ENCODE data around the gene LRRC42.
"Not testable (repeated sequence)": the region's sequence is repeated elsewhere in the genome, so short reads cannot be mapped to it uniquely, and the experiment has no call there.

LRRC42 gene

GRCh38 chr1:53971718-53972117 is 25.6 kb downstream of the LRRC42 start:
- DNase-seq: no peak

- DNase-seq: no peak
Observed at GRCh38 chr1:53975861-53976260, 29.7 kb downstream of the LRRC42 start.

GRCh38 chr1:53979712-53980450 is 33.7 kb downstream of the LRRC42 start:
- DNase-seq: no peak

GRCh38 chr1:53981220-53981619 is 35.1 kb downstream of the LRRC42 start:
- DNase-seq: no peak

- no peak for DNase-seq
Observed at GRCh38 chr1:53982034-53982762, 36.0 kb downstream of the LRRC42 start.

GRCh38 chr1:53982763-53983104 is 36.6 kb downstream of the LRRC42 start:
- DNase-seq: no peak

- DNase-seq: no peak
Observed at GRCh38 chr1:53984726-53985125, 38.6 kb downstream of the LRRC42 start.

GRCh38 chr1:53986458-53986857 is 40.3 kb downstream of the LRRC42 start:
- no peak for DNase-seq

GRCh38 chr1:53987880-53988279 is 41.7 kb downstream of the LRRC42 start:
- no peak for DNase-seq

- no peak for DNase-seq
Observed at GRCh38 chr1:53992085-53992874, 46.1 kb downstream of the LRRC42 start.

- DNase-seq: not testable (repeated sequence)
Observed at GRCh38 chr1:53994516-53994915, 48.4 kb downstream of the LRRC42 start.

GRCh38 chr1:53995683-53996082 is 49.5 kb downstream of the LRRC42 start:
- DNase-seq: no peak

- no peak for DNase-seq
Observed at GRCh38 chr1:53998223-53998622, 52.1 kb downstream of the LRRC42 start.

- DNase-seq: no peak
Observed at GRCh38 chr1:53999920-54000319, 53.8 kb downstream of the LRRC42 start.

GRCh38 chr1:54001591-54001990 is 55.4 kb downstream of the LRRC42 start:
- DNase-seq: no peak

- no peak for DNase-seq
Observed at GRCh38 chr1:54002544-54003248, 56.5 kb downstream of the LRRC42 start.

GRCh38 chr1:54003249-54003646 is 57.1 kb downstream of the LRRC42 start:
- no peak for DNase-seq

- DNase-seq: not testable (repeated sequence)
Observed at GRCh38 chr1:54003750-54004480, 57.8 kb downstream of the LRRC42 start.

GRCh38 chr1:54004481-54005049 is 58.4 kb downstream of the LRRC42 start:
- no peak for DNase-seq

- no peak for DNase-seq
Observed at GRCh38 chr1:54006508-54006907, 60.4 kb downstream of the LRRC42 start.

- no peak for DNase-seq
Observed at GRCh38 chr1:54007613-54008012, 61.5 kb downstream of the LRRC42 start.

GRCh38 chr1:54008876-54009275 is 62.7 kb downstream of the LRRC42 start:
- DNase-seq: no peak

Data from activated CD4-positive, alpha-beta T cell treated with anti-CD3 and anti-CD28 coated beads, Interleukin-2, amount 50 U/mL, for 48 hours (primary cell).